WTC11 (cell line): Measurements from ENCODE around the gene CTTNBP2. TPM values are rescaled to one million over a fixed set of nuclear protein-coding genes. Genes with fewer than 3 reads are reported as not detected.

Experiments
- ATAC-seq: fragments of 200-7000 bp; cut with Tn5 transposase; 2 replicates; pipeline ENCODE4 v1.10.0; 2021; ENCODE audit warnings: mild to moderate bottlenecking, moderate library complexity
- CTCF ChIA-PET: fragments of 300-600 bp; sonication (Branson Sonifier 250); formaldehyde crosslinking; loops from one replicate; lab custom pipeline; 2021; ENCODE audit warnings: antibody characterized with exemption; lab: Charles Lee
- POLR2A ChIA-PET: fragments of 350-600 bp; sonication (Branson Sonifier 250); formaldehyde crosslinking; loops from one replicate; lab custom pipeline; 2021; ENCODE audit warnings: antibody characterized with exemption; lab: Charles Lee
- DNase-seq: peaks from one replicate; pipeline ENCODE4 v3.0.0; 2021; ENCODE audit warnings: low spot score
- H3K27ac Mint-ChIP-seq: 2 replicates; pipeline ENCODE4 v1.8.0; 2021; ENCODE audit warnings: mixed read lengths
- H3K27me3 Mint-ChIP-seq: 2 replicates; pipeline ENCODE4 v1.8.0; 2021; ENCODE audit warnings: low read depth, mild to moderate bottlenecking, moderate library complexity, mixed read lengths
- H3K36me3 Mint-ChIP-seq: 2 replicates; pipeline ENCODE4 v1.8.0; 2021; ENCODE audit warnings: mixed read lengths
- H3K4me1 Mint-ChIP-seq: 2 replicates; pipeline ENCODE4 v1.8.0; 2022; ENCODE audit warnings: mixed read lengths
- H3K4me3 Mint-ChIP-seq: 2 replicates; pipeline ENCODE4 v1.8.0; 2021; ENCODE audit warnings: mild to moderate bottlenecking, moderate library complexity, mixed read lengths
- H3K9me3 Mint-ChIP-seq: 2 replicates; pipeline ENCODE4 v1.8.0; 2021; ENCODE audit warnings: mixed read lengths
- ARID4B ChIP-seq: sonication (generic); formaldehyde crosslinking; IDR thresholded peaks from 2 replicates; pipeline ENCODE4 v1.8.0; 2023; ENCODE audit warnings: missing genetic modification reagents, mild to moderate bottlenecking, borderline replicate concordance
- ATF2 ChIP-seq: sonication (generic); formaldehyde crosslinking; IDR thresholded peaks from 2 replicates; pipeline ENCODE4 v1.8.1; 2022; ENCODE audit warnings: low read depth, missing genetic modification reagents, borderline replicate concordance
- CREM ChIP-seq: sonication (generic); formaldehyde crosslinking; IDR thresholded peaks from 2 replicates; pipeline ENCODE4 v1.8.1; 2022; ENCODE audit warnings: mild to moderate bottlenecking, missing genetic modification reagents, moderate library complexity
- ELF4 ChIP-seq: sonication (generic); formaldehyde crosslinking; IDR thresholded peaks from 2 replicates; pipeline ENCODE4 v1.8.1; 2022; ENCODE audit warnings: low read depth, mild to moderate bottlenecking, moderate library complexity, missing genetic modification reagents
- EMX1 ChIP-seq: fragments of 250-450 bp; sonication (Bioruptor Pico); IDR thresholded peaks from 2 replicates; pipeline ENCODE4 v1.8.0; 2021; ENCODE audit warnings: mild to moderate bottlenecking
- FOXJ3 ChIP-seq: sonication (generic); formaldehyde crosslinking; IDR thresholded peaks from 2 replicates; pipeline ENCODE4 v1.9.0; 2021; ENCODE audit warnings: missing genetic modification reagents, mild to moderate bottlenecking, borderline replicate concordance
- FOXP1 ChIP-seq: sonication (generic); formaldehyde crosslinking; IDR thresholded peaks from 2 replicates; pipeline ENCODE4 v1.8.0; 2022; ENCODE audit warnings: missing genetic modification reagents, mild to moderate bottlenecking, moderate library complexity, borderline replicate concordance
- GABPB1 ChIP-seq: sonication (generic); formaldehyde crosslinking; IDR thresholded peaks from 2 replicates; pipeline ENCODE4 v1.8.1; 2023; ENCODE audit warnings: mild to moderate bottlenecking, missing genetic modification reagents
- HMGXB4 ChIP-seq: sonication (generic); formaldehyde crosslinking; IDR thresholded peaks from 2 replicates; pipeline ENCODE4 v1.8.1; 2023; ENCODE audit warnings: mild to moderate bottlenecking, moderate library complexity, missing genetic modification reagents
- IRF2 ChIP-seq: sonication (generic); formaldehyde crosslinking; IDR thresholded peaks from 2 replicates; pipeline ENCODE4 v1.8.0; 2022; ENCODE audit warnings: low read depth, missing genetic modification reagents, borderline replicate concordance
- JAZF1 ChIP-seq: fragments of 250-450 bp; sonication (Bioruptor Pico); IDR thresholded peaks from 2 replicates; pipeline ENCODE4 v1.9.0; 2021; ENCODE audit warnings: moderate library complexity, mild to moderate bottlenecking, inconsistent platforms
- MAX ChIP-seq: sonication (generic); formaldehyde crosslinking; IDR thresholded peaks from 2 replicates; pipeline ENCODE4 v1.8.0; 2022; ENCODE audit warnings: mild to moderate bottlenecking, missing genetic modification reagents
- NFYB ChIP-seq: sonication (generic); formaldehyde crosslinking; conservative IDR thresholded peaks from 2 replicates; pipeline ENCODE4 v1.8.0; 2022; ENCODE audit warnings: low read depth, missing genetic modification reagents
- USF1 ChIP-seq: sonication (generic); formaldehyde crosslinking; IDR thresholded peaks from 2 replicates; pipeline ENCODE4 v1.8.0; 2022; ENCODE audit warnings: mild to moderate bottlenecking, missing genetic modification reagents
- ZBTB21 ChIP-seq: sonication (generic); formaldehyde crosslinking; IDR thresholded peaks from 2 replicates; pipeline ENCODE4 v1.8.1; 2023; ENCODE audit warnings: mild to moderate bottlenecking, missing genetic modification reagents, borderline replicate concordance
- ZNF138 ChIP-seq: sonication (generic); formaldehyde crosslinking; conservative IDR thresholded peaks from 2 replicates; pipeline ENCODE4 v1.8.1; 2022; ENCODE audit warnings: mild to moderate bottlenecking, moderate library complexity, missing genetic modification reagents
- ZNF512 ChIP-seq: sonication (generic); formaldehyde crosslinking; IDR thresholded peaks from 2 replicates; pipeline ENCODE4 v1.8.1; 2022; ENCODE audit warnings: missing genetic modification reagents, borderline replicate concordance
- total RNA-seq: library from RNA; stranded (reverse); gene quantifications from 3 replicates; pipeline ENCODE4 v1.2.3, GENCODE V29; 2021

CTTNBP2 gene
- total RNA-seq, 1 experiment from 2014 or later = 22.1 TPM

GRCh38 chr7:117908031-117908795, 35.0 kb upstream of the CTTNBP2 start:
- no peak for ATAC-seq
- no peak overlapping the region for H3K4me3 Mint-ChIP-seq
- CTCF ChIA-PET = no interaction called here
- no peaks in the 10 kb centered on the region for H3K4me1 Mint-ChIP-seq
- no peaks in the 10 kb centered on the region for H3K36me3 Mint-ChIP-seq
- POLR2A ChIA-PET = no interaction called here
- H3K27ac Mint-ChIP-seq = no peak overlapping the region
- no peak for TF ChIP-seq ZNF138
- no peak for TF ChIP-seq ATF2 (CRISPR knock-in tag)
- TF ChIP-seq GABPB1 (CRISPR knock-in tag) = no peak
- TF ChIP-seq IRF2 (CRISPR knock-in tag) = no peak
- no peak for TF ChIP-seq ARID4B
- no peaks in the 10 kb centered on the region; the same call in 1 of the 2 replicates for H3K27me3 Mint-ChIP-seq
- no peak for DNase-seq
- no peaks in the 10 kb centered on the region for H3K9me3 Mint-ChIP-seq

- Mint-ChIP-seq H3K36me3 (no peaks in the 10 kb centered on the region), H3K27ac (no peak overlapping the region), H3K4me3 (no peak overlapping the region), H3K9me3 (no peaks in the 10 kb centered on the region), H3K4me1 (0 out of 2 replicates have a peak, but pooled peaks cover 4% of the 10 kb centered on the region), H3K27me3 (no peaks in the 10 kb centered on the region)
- ATAC-seq (peak; percentile 71), DNase-seq (no peak)
- CTCF ChIA-PET = interaction anchor here (0.6 kb wide), 1 partner anchor 85 kb away, joined by 3 read pairs; no protein-coding TSS in a partner anchor
- POLR2A ChIA-PET = no interaction called here
- no peak for TF ChIP-seq JAZF1 (CRISPR knock-in tag)
- TF ChIP-seq ZBTB21 = no peak
- TF ChIP-seq HMGXB4 (CRISPR knock-in tag) = no peak
- no peak for TF ChIP-seq CREM (CRISPR knock-in tag)
- no peak for TF ChIP-seq MAX (CRISPR knock-in tag)
- no peak for TF ChIP-seq ELF4 (CRISPR knock-in tag)
- TF ChIP-seq USF1 = no peak
- TF ChIP-seq EMX1 (CRISPR knock-in tag) = no peak
- no peak for TF ChIP-seq ARID4B
- no peak for TF ChIP-seq NFYB
- no peak for TF ChIP-seq ZNF512 (CRISPR knock-in tag)
- TF ChIP-seq FOXJ3 = no peak
- no peak for TF ChIP-seq FOXP1 (CRISPR knock-in tag)
These were observed 33.9 kb upstream of the CTTNBP2 start for GRCh38 chr7:117907049-117907640.
